Measurements from ENCODE around the gene PRKAR1A.
"Not testable (repeated sequence)": the region's sequence is repeated elsewhere in the genome, so short reads cannot be mapped to it uniquely, and the experiment has no call there.

The PRKAR1A gene

DNA sequence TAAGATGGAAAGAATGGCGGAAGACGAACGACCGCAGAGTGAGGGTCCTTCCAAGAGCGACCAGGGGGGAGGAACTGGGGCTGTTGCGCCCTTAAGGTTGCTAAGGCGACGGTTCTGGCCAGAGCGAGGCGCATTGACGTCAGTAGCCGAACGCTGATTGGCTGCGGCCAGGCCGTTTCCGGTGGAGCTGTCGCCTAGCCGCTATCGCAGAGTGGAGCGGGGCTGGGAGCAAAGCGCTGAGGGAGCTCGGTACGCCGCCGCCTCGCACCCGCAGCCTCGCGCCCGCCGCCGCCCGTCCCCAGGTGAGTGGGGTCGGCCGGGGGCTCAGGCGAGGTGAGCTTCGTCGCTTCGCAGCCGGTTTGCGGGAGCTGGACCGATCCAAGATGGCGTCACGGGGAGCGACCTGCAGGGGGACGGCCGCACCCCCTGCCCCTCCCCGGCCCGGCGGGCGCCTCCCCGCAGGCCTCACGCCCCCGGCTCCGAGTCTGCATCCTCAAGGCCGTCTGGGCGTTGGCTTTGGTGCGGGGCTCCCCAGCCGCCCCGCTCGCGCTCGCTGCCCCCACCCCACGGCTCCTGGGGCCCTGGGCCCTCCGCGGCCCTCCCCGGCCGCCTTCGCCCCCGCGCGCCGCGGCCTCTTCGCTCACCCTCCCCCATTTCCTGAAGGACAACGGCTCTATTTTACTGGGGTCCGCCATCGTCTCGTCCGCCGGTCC is at the start of gene PRKAR1A:
Gene PRKAR1A, plus strand, starts transcription at position 184 of the 713 bp plus-strand sequence. CDS start 2,970 bp downstream, outside the sequence.
- peak; percentile 97 for DNase-seq (ENCODE audit: low spot score)

DNA sequence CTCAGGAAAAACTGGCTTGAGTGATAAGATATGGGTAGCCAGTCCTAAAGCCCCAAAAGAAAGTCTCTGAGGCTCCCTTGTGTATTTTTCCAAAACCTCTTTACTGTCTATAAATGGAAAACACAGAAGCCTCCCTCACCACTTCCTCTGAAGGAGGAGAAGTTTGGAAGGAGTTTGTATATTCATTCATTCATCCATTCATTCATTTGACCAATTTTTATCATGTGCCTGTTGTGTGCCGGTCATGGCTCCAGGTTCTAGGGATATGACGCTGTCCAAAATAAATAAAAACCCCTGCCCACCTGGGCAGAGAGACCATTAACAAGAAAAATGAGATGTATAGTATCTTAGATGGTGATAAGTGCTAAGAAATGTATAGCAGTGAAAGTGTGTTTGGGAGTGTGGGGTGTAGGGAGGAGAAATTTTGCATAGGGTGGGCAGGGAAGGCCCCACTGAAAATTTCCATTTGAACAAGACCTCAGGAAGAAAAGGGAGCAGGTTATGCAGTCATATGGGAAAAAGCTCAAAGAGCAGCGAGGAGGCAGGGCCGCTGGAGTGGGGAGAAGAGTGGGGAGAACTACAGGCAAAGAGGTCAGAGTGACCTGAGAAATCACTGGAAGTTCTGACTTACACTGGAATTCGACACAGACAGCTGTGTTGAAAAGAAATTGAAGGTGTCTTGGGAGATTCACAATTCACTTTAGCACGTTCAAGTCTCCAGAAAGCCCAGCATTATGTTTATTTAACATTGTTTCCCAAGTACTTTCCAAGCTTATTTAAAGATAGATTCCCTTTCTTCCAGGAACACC is 48.8 kb upstream of the PRKAR1A start:
- DNase-seq (ENCODE audit: low spot score), result no peak

DNA sequence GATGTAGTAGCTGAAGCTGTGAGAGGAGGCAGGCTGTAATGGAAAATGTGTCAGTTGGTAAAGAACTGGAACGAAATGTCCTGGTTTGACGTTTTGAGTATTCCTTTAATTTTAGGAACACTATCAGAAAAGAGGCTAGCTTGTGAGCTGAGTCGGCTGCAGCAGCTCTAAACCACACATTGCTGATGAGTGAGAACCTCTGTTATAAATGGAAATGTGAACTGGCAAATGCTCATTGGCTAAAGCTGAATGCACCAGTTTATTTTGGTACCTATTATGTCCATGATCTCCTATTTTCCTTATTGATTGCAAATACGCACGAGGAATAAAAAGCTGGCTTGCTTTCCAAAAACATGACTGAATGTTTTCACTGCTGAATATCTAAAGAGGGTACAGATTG is 43.9 kb upstream of the PRKAR1A start:
- no peak for DNase-seq (ENCODE audit: low spot score)

DNA sequence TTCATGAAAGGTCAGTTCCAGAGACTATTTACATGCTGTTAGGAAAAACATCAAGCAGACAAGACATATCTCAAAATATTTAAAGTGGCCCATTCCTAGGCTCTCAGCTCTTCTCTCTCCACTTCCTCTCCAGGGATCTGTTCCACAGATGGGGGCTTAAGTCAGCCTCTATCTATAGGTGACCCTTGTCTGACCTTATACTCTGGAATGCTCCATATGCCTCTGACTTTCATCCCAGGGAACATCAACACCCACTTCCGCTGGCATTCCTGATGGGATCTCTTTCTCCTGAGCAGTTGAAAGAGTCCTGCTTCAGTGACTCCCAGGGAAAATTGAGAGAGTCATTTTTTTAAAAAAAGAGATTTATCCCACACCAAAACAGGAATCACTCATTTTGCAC is 43.4 kb upstream of the PRKAR1A start:
- no peak for DNase-seq (ENCODE audit: low spot score)

DNA sequence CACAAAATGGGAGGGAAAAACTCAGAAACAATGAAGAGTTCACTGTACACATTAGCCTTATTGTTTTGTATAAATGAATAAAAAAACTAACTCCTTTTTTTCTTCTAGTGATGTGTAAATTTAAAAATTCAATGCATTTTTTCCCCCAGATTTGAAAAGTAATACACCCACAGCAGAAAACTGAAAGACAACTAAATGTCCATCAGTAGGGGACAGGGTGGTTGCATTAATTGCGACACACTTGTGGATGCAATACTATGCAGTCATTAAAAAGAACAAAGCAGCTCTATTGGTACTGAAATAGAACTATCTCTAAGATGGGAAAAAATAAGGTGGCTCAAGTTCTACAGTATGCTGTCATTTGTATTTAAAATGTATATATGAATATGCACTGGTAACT is 41.3 kb upstream of the PRKAR1A start:
- no peak for DNase-seq (ENCODE audit: low spot score)

DNA sequence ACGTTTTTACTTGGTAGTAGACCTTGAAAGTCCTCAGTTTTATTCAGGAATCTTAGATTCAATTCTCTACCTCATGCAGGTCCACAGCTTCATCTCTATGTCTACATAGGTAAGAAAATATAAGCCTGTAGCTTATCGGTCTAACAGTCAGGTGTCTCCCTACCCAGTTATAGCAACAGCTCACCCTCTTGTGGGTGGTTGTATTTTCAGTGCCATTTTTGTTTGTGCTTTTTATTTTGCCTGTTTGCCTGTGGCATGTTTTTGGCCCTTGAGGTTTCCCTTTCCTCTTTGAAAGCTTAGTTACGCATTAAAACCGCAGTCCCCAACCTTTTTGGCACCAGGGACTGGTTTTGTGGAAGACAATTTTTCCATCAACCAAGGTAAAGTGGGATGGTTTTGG is 31.3 kb upstream of the PRKAR1A start:
- no peak for DNase-seq (ENCODE audit: low spot score)

DNA sequence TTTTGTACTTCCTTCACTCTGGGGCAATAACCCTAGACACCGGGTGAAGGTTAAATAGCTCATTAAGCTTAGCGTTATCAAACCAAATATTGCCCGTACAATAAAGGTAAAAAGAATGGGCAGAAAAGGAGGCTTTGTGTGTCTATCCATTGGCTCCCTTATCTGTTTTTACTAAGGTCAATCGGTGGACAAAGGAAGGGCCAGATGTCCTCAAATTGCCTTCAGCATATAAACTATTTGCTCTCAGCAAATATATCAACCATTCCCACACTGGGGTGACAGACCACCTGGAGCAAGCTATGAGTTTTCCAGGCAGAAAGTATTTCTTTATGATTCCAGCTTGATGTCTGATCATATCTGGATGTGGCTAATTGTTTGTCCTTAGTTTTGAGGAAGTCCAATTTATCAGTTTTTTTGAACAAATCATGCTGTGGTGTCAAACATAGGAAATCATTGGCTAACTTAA is 29.6 kb upstream of the PRKAR1A start:
- DNase-seq (ENCODE audit: low spot score), result no peak

DNA sequence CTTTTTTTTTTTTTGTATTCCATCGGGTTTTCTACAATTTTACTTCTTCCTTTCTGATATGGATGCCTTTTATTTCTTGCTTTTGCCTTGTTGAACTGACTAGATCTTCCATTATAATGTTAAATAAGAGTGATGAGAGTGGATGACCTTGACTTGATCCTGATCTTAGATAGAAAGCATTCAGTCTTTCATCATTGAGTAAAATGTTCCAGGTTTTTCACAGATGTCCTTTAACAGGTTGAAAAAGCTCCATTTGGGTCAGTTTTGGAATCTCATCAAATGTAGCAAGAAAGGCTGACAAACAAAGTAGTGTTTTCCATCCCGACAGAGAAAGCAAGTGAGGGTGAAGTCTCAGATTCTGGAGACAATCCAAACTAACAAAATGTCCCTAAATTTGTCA is 27.8 kb upstream of the PRKAR1A start:
- no peak for DNase-seq (ENCODE audit: low spot score)

DNA sequence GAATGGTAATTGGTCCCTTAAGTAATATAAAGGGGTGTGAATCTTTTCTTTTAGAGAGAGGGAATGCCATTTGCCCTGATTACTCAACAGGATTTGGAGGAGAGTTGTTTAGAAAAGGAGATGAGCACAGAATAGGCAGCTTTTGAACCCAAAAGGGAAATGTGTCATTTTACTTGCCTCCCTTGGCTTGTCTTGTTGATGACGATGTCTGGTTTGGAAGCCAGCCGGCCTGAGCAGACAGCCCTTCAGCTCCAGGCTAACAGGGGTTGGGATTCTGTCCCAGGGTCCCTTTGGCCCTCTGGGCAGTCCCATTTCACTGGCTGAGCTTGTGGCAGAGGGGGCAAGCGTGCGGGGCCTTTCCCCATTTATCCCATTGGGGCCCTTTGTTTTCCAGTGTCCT is 22.3 kb upstream of the PRKAR1A start:
- DNase-seq (ENCODE audit: low spot score), result no peak

DNA sequence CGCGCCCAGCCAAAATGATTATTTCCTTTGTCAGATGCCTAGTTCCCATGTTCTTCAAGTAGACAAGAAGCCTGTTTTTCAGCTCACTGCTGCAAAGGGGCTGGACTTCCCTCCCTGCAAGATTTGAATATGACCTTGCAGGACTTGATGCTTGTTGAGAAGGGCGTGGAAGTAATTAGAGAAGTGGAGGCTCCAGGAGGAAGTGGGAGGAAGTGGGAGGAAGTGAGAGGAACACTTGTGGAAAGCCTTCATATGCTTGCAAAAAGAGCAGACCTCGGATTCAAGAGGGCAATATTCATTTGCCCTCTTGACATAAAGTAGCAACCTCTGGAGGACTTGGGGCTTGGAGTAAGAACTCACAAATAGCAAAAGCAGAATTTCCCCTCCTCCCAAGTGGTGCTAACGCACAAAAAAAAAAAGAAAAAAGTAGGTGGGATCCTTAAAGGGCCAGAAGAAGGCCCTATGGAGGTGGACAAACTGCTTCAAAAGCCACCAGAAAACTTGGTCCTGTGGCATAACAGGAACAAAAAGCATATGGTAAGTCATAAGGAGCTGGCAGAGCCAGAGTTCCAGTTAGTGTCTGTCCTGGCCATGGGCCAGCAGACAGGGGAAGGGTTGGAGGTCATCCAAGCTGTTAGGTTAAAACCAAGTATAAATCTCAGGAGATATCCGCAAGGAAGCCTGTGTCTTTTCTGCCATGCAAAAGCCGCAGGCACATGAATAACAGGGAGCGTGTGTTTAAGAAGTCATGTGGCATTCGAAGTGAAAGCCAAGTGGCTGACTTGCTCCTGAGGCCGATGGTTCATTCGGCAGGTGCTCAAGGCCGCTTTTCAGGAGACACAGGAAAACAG is 20.6 kb upstream of the PRKAR1A start:
- peak; percentile 62 for DNase-seq (ENCODE audit: low spot score)

DNA sequence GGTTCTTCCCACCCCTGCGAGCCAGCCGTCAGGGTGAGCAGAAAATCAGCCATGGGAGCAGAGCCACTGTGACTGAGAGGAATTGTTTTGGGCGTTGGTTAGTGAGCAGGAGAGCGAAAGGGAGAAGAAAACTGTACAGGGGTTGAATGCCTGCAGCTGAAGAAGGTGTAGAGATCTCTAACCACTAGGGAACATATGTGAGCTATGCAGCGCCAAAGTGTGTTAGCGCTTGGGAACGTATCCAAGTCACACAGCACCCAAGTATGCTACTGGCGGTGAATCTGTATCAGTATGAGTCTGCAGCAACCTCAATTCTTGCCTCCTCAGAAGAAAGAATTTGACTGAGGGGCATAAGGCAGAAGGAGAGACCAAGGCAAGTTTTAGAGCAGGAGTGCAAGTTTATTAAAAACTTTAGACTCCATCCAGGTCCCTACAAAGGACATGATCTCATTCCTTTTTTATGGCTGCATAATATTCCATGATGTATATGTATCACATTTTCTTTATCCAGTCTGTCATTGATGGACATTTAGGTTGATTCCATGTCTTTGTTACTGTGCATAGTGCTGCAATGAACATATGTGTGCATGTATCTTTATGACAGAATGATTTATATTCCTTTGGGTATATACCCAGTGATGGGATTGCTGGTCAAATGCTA is 19.7 kb upstream of the PRKAR1A start:
- not testable (repeated sequence) for DNase-seq (ENCODE audit: low spot score)

DNA sequence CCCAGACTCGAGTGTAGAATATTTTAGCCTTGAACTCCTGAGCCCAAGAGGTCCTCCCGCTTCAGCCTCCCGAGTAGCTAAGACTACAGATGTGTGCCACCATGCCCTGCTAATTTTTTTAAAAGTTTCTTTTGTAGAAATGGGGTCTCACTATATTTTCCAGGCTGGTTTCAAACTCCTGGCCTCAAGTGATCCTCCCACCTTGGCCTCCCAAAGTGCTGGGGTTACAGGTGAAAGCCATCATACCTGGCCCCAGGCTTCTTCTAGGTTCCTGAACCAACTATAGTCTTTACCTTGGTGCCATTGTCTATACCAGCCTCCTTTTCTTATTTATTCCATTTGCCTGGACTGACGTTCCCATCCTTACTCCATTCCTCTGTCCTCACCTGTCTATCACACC is 17.1 kb upstream of the PRKAR1A start:
- no peak for DNase-seq (ENCODE audit: low spot score)

DNA sequence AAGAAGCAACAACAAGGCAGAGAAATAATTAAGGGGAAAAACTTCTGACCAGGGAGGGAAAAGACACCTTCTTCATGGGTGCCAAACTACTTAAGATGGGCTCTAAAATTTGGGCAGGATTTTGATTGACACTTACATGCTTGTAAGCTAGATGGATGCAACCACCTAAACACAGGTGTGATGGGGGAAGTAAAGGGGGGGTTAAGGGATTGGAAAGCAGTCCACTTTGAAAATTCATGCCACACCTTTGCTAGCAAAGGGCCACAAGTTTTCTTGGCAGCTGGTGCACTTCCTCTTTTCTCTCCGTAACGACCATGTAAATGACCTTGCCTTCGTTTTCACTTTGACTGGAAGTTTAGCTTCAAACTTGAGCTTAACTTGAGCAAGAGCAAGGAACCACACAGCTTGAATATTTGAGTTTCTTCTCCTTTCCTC is 14.3 kb upstream of the PRKAR1A start:
- no peak for DNase-seq (ENCODE audit: low spot score)

DNA sequence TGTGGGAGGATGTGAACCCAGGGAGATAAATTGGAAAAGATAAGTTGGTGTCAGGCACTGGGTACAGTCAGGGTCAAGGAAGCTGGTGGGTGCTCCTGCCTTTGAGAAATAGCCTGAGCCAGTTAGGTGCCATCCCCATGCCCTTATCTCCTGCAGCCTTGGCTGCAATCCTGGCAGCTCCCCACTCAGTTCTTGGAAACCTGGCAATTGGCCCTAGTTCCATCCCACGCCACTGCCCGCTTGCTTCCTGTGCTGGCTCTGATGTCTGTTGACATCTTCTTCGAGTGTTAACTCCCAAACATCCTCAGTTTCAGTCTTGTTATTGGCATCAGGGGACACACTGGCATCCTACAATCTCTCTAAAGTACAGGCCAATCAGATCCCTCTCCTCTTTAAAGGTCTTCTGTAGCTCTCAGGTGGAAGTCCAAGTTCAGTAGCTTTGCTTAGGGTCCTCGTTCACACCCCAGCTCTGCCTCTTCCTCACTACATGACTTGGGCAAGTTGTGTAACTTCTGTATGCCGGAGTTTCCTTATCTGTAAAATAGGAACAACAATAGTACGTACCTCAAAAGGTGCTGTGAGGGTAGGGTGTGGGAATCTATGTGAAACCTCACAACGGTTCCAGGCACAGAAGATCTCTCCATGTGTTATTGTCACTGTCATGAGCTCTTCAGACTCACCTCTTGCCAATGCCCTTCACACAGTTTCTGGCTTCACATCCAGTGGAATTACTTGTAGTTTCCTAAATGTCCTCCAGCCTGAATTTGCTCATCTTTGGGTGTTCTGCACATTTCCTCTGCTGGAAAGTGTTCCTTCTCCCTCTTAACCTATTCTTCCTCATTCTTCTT is 13.5 kb upstream of the PRKAR1A start:
- DNase-seq (ENCODE audit: low spot score), result no peak

DNA sequence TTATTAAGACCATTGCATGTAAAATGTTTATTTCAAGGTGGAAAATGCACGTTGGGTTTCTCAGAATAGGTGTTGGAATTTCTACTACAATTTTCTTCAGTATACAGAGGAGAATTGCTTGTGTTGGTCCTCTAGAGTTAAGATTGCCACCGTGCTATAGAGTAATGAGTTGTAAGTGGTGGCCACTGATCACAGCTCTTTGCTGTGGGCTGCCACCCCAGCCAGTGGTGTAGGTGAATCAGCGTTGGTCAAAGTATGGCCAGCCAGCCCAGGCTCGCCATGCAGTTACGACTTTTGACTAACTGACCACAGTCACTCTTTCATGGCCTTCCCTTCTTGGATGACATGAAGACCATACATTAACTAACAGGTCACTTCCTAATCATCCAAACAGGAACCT is 12.6 kb upstream of the PRKAR1A start:
- no peak for DNase-seq (ENCODE audit: low spot score)

DNA sequence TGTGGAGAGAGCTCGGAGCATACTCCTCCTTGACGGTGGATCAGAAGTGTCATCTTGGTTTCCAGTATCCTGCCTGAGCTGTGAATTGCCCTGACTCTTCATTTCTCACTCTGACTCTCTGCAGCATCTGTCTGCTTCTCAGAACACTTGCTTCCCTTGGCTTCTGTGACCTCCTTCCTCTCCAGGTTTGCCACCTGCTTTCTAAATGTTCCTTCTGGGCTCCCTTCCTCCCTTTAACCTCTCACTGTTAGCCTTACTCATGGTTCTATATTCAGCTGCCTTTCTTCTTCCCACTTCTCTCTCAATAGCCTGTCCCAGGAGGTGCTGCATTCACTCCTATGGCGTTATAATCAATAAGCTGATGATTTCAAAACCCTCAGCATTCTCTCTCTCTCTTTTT is 11.2 kb upstream of the PRKAR1A start:
- no peak for DNase-seq (ENCODE audit: low spot score)

DNA sequence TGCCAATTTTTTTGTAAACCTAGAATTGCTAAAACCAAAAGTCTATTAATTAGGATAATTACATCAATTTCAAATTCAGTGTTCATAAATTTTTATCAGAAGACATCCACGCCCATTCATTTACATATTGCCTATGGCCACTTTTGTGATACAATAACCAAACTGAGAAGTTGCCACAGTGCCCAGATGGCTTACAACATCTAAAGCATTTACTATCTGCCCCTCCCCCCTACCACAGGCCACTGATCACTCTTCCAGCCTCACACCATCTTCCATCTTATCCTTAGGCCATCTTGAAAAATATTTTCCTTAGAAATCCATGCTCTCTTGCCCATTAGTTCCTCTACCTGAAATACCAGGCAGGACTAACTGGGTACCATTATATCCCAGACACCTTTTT is 6.3 kb upstream of the PRKAR1A start:
- no peak for DNase-seq (ENCODE audit: low spot score)

DNA sequence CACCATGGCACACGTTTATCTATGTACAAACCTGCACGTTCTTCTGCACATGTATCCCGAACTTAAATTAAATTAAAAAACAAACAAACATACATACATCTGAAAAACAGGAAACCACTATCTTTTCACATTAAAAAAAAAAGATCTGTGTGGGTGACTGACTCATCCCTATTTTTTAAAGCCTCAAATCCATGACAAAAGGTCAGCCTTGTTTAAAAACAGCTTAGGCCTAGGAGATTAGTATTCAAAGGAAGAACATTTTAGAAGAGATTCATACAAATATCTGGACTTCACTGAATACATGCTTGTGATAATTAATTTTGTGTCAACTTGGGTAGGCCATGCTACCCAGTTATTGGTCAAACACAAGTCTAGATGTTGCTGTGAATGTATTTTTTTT is 4.7 kb upstream of the PRKAR1A start:
- no peak for DNase-seq (ENCODE audit: low spot score)

DNA sequence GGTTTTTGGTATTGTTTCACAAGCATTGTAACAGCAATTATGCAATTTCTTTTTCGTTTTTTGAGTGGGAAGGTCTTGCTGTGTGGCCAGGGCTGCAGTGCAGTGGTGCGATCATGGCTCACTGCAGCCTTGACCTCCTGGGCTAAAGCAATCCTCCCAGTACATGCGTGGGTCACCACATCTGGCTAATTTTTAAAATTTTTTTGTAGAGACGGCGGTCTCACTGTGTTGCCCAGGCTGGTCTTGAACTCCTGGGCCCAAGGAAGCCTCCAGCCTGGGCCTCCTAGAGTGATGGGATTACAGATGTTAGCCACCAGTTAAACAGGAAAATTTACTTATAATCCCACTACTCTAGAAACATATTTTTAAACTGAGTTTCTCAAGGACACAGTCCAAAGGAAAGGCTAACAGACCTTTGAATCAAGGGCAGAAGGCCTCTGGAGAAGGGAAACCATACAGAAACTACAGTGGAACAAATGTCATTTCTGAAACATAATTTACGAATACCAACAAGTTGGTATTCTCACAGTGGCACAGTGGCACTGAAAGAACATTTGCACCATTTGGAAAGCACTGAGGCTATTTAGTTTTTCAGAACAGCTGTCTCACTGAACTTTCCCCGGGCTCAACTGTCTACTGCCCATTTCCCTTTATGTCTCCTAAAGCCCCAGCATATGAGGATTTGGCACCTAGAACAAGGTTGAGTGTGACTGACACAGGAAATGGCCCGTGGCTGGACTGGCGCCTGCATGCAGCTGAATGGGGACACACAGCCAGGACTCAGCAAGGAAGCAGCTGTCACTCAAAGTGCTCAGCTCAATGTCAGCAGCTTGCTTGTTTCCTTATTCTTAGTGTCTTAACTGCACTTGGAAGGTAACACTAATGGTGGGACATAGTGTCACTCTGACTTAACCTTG is 2.8 kb upstream of the PRKAR1A start:
- no peak for DNase-seq (ENCODE audit: low spot score)

DNA sequence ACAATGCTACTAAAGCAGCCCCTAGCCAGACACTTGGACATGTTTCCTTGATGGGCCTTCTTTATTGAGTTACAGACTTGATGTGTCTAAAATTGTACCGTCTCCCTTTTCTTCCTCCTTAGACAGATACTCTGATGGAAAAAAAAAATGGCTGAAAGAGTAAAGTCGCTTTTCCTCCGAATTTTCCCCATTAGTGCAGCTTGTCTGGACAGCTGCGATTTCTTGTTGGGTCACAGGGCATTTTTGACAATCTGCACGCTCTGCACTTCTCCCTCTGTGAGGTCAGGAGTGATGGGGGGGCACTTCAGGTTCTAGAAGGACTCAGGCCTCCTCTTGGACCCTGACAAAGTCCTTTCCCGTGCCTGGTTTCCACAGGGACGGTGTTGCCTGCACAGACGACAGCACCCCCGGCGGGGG is 968 bp upstream of the PRKAR1A start:
- peak; percentile 48 for DNase-seq (ENCODE audit: low spot score)

All from globus pallidus (tissue), 1 donor.